BJ (cell line): ENCODE data around the gene FES. TPM values are rescaled to one million over a fixed set of nuclear protein-coding genes. Genes with fewer than 3 reads are reported as not detected.

Experiments used
- CTCF ChIA-PET: fragments of 350-600 bp; formaldehyde crosslinking; extraction: SDS; loops from one replicate; lab custom pipeline; 2021; ENCODE audit warnings: antibody characterized with exemption, inconsistent platforms; lab: Yijun Ruan, JAX
- POLR2A ChIA-PET: fragments of 300-600 bp; sonication (Branson Sonifier 250); formaldehyde crosslinking; extraction: SDS; loops from one replicate; lab custom pipeline; 2021; ENCODE audit warnings: antibody characterized with exemption; lab: Charles Lee
- DNase-seq: peaks from one replicate; pipeline ENCODE4 v3.0.0-alpha.2; 2011; ENCODE audit warnings: low read depth
- H3K27me3 ChIP-seq: 2 replicates; pipeline ENCODE4 v1.6.0; 2011; ENCODE audit warnings: low read length; ENCODE audit not compliant: control insufficient read depth, insufficient read depth
- H3K36me3 ChIP-seq: 2 replicates; pipeline ENCODE4 v1.5.1; 2011; ENCODE audit warnings: low read length; ENCODE audit not compliant: control insufficient read depth, insufficient read depth
- H3K4me3 ChIP-seq: 2 replicates; pipeline ENCODE4 v1.5.1; 2011; ENCODE audit warnings: low read depth, mild to moderate bottlenecking, control low read depth, low read length
- polyA plus RNA-seq: library from polyadenylated mRNA; depleted of rRNA; stranded (reverse); fragments of >200 nt; gene quantifications from 2 replicates; pipeline ENCODE4 v1.2.3, GENCODE V29; 2011
- TF ChIP-seq, protein P1 (sequence below): IDR thresholded peaks from 2 replicates; pipeline ENCODE4 v1.5.1; 2011; ENCODE audit warnings: low read depth, mild to moderate bottlenecking, control low read depth, inconsistent platforms, low read length, moderate library complexity; ENCODE audit not compliant: insufficient read depth

Gene FES
- polyA plus RNA-seq, 1 experiment: 11.1 TPM

DNA sequence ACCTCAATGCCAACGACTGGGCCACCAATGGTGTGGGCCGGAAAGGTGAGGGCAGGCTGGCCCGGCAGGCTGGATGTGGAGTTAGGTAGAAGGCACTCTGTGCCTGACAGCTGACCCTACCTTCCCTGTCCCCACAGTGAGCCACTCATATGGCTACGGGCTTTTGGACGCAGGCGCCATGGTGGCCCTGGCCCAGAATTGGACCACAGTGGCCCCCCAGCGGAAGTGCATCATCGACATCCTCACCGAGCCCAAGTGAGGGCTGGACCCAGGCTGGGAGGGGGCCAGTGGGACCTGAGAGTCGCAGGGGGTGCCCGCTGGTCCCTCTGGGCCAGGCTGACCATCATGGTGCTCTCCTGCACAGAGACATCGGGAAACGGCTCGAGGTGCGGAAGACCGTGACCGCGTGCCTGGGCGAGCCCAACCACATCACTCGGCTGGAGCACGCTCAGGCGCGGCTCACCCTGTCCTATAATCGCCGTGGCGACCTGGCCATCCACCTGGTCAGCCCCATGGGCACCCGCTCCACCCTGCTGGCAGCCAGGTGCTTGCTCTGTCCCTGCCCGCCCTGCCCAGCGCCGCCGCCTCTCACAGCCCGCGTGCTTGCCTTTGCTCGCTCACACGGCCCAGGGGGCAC lies 4.5 kb upstream of the FES start:
- H3K4me3 ChIP-seq: no peak overlapping the region
- peaks cover 51% of the 10 kb centered on the region for H3K36me3 ChIP-seq
- ChIA-PET POLR2A (no interaction called here), CTCF (no interaction called here)
- H3K27me3 ChIP-seq: no peaks in the 10 kb centered on the region
- TF ChIP-seq, protein P1, sequence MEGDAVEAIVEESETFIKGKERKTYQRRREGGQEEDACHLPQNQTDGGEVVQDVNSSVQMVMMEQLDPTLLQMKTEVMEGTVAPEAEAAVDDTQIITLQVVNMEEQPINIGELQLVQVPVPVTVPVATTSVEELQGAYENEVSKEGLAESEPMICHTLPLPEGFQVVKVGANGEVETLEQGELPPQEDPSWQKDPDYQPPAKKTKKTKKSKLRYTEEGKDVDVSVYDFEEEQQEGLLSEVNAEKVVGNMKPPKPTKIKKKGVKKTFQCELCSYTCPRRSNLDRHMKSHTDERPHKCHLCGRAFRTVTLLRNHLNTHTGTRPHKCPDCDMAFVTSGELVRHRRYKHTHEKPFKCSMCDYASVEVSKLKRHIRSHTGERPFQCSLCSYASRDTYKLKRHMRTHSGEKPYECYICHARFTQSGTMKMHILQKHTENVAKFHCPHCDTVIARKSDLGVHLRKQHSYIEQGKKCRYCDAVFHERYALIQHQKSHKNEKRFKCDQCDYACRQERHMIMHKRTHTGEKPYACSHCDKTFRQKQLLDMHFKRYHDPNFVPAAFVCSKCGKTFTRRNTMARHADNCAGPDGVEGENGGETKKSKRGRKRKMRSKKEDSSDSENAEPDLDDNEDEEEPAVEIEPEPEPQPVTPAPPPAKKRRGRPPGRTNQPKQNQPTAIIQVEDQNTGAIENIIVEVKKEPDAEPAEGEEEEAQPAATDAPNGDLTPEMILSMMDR: no peak
- DNase-seq: no peak

DNA sequence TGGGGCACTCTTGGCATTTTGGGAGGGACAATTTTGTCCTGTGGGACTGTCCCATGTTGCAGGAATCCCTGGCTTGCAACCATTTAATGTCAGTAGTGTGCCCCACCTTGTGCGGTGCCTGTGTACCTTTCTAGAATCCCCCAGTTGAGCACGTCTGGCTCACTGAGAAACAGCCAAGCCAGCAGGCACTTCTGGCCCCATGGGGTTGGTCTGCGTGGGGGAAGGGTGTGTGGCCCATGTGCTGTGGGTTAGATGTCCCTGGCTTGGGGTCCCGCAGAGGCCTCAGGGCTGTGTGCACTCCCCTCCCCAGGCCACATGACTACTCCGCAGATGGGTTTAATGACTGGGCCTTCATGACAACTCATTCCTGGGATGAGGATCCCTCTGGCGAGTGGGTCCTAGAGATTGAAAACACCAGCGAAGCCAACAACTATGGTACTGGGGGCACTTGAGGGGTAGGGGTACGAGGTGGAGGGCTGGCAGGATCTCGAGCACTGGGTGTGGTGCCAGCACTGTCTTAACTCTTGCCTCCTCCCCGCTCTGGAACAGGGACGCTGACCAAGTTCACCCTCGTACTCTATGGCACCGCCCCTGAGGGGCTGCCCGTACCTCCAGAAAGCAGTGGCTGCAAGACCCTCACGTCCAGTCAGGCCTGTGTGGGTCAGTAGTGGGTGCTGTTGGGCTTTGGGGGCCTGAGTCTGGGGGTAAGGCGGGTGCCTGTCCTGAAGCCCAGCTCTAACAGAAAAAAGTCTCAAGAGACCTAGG lies 3.7 kb upstream of the FES start:
- CTCF ChIA-PET: no interaction called here
- POLR2A ChIA-PET: no interaction called here
- TF ChIP-seq, protein P1: no peak
- peaks cover 51% of the 10 kb centered on the region for H3K36me3 ChIP-seq
- no peak overlapping the region for H3K4me3 ChIP-seq
- DNase-seq: no peak
- H3K27me3 ChIP-seq: no peaks in the 10 kb centered on the region

DNA sequence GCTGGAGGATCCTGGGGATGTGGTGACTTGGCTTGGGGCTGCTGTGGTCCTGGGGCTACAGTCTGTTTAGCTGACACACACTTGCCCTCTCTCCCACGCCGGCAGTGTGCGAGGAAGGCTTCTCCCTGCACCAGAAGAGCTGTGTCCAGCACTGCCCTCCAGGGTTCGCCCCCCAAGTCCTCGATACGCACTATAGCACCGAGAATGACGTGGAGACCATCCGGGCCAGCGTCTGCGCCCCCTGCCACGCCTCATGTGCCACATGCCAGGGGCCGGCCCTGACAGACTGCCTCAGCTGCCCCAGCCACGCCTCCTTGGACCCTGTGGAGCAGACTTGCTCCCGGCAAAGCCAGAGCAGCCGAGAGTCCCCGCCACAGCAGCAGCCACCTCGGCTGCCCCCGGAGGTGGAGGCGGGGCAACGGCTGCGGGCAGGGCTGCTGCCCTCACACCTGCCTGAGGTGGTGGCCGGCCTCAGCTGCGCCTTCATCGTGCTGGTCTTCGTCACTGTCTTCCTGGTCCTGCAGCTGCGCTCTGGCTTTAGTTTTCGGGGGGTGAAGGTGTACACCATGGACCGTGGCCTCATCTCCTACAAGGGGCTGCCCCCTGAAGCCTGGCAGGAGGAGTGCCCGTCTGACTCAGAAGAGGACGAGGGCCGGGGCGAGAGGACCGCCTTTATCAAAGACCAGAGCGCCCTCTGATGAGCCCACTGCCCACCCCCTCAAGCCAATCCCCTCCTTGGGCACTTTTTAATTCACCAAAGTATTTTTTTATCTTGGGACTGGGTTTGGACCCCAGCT lies 2.9 kb upstream of the FES start:
- ChIA-PET CTCF (interaction anchor here (1.7 kb wide), 1 partner anchor 233 kb away, joined by 5 read pairs; no protein-coding TSS in a partner anchor), POLR2A (no interaction called here)
- no peak overlapping the region for H3K4me3 ChIP-seq
- DNase-seq: no peak
- no peaks in the 10 kb centered on the region for H3K27me3 ChIP-seq
- H3K36me3 ChIP-seq: peaks cover 44% of the 10 kb centered on the region
- TF ChIP-seq, protein P1: no peak

DNA sequence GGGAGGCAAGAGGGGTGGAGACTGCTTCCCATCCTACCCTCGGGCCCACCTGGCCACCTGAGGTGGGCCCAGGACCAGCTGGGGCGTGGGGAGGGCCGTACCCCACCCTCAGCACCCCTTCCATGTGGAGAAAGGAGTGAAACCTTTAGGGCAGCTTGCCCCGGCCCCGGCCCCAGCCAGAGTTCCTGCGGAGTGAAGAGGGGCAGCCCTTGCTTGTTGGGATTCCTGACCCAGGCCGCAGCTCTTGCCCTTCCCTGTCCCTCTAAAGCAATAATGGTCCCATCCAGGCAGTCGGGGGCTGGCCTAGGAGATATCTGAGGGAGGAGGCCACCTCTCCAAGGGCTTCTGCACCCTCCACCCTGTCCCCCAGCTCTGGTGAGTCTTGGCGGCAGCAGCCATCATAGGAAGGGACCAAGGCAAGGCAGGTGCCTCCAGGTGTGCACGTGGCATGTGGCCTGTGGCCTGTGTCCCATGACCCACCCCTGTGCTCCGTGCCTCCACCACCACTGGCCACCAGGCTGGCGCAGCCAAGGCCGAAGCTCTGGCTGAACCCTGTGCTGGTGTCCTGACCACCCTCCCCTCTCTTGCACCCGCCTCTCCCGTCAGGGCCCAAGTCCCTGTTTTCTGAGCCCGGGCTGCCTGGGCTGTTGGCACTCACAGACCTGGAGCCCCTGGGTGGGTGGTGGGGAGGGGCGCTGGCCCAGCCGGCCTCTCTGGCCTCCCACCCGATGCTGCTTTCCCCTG lies 2.2 kb upstream of the FES start:
- no peak for DNase-seq
- H3K4me3 ChIP-seq: no peak overlapping the region
- ChIA-PET CTCF (interaction anchor here (1.7 kb wide), 1 partner anchor 234 kb away, joined by 5 read pairs; no protein-coding TSS in a partner anchor), POLR2A (no interaction called here)
- no peaks in the 10 kb centered on the region for H3K27me3 ChIP-seq
- TF ChIP-seq, protein P1: no peak
- H3K36me3 ChIP-seq: peaks cover 39% of the 10 kb centered on the region
